ENCODE results near the gene ANTXRL.

GRCh38 chr10:46321770-46322169, 35.0 kb downstream of the ANTXRL start:
- no peak for TF ChIP-seq EZH2 (IDR thresholded peaks at IDR 0.05; ENCODE audit: insufficient read depth, low read length)
- no peak for TF ChIP-seq CTCF (IDR thresholded peaks at IDR 0.05; ENCODE audit: insufficient read depth, low read depth, low read length)

Data from astrocyte (in vitro differentiated cells and primary cell).